HG02798 (cell line): ENCODE data around the gene TPRA1.
"Not testable (repeated sequence)": the region's sequence is repeated elsewhere in the genome, so short reads cannot be mapped to it uniquely, and the experiment has no call there.

ENCODE experiments used
- ATAC-seq: cut with Tn5 transposase; IDR thresholded peaks from one replicate; pipeline ENCODE4 v1.9.1; 2021; ENCODE audit warnings: mild to moderate bottlenecking; ENCODE audit not compliant: unreplicated experiment, poor library complexity

TPRA1 gene

GRCh38 chr3:127618891-127619290, 28.4 kb upstream of the TPRA1 start:
- no peak for ATAC-seq

GRCh38 chr3:127616836-127617605, 26.5 kb upstream of the TPRA1 start:
- ATAC-seq: no peak

- ATAC-seq: no peak
Observed at GRCh38 chr3:127615631-127616305, 25.2 kb upstream of the TPRA1 start.

- no peak for ATAC-seq
Observed at GRCh38 chr3:127614928-127615589, 24.5 kb upstream of the TPRA1 start.

- no peak for ATAC-seq
Observed at GRCh38 chr3:127613406-127613805, 22.9 kb upstream of the TPRA1 start.

GRCh38 chr3:127612966-127613365, 22.4 kb upstream of the TPRA1 start:
- no peak for ATAC-seq

GRCh38 chr3:127611251-127611650, 20.7 kb upstream of the TPRA1 start:
- no peak for ATAC-seq

GRCh38 chr3:127610105-127610504, 19.6 kb upstream of the TPRA1 start:
- no peak for ATAC-seq

- no peak for ATAC-seq
Observed at GRCh38 chr3:127608362-127608718, 17.8 kb upstream of the TPRA1 start.

- no peak for ATAC-seq
Observed at GRCh38 chr3:127607675-127608361, 17.3 kb upstream of the TPRA1 start.

- no peak for ATAC-seq
Observed at GRCh38 chr3:127606981-127607595, 16.6 kb upstream of the TPRA1 start.

- ATAC-seq: no peak
Observed at GRCh38 chr3:127606086-127606805, 15.7 kb upstream of the TPRA1 start.

- not testable (repeated sequence) for ATAC-seq
Observed at GRCh38 chr3:127605547-127605946, 15.0 kb upstream of the TPRA1 start.

- ATAC-seq: no peak
Observed at GRCh38 chr3:127604546-127605165, 14.1 kb upstream of the TPRA1 start.

GRCh38 chr3:127604035-127604434, 13.5 kb upstream of the TPRA1 start:
- ATAC-seq: no peak

GRCh38 chr3:127600749-127601456, 10.4 kb upstream of the TPRA1 start:
- no peak for ATAC-seq

GRCh38 chr3:127598841-127599570, 8.5 kb upstream of the TPRA1 start:
- ATAC-seq: no peak
